BE2C (cell line): ENCODE data around the gene CFAP77.

Source experiments
- DNase-seq: peaks from one replicate; pipeline ENCODE4 v3.0.0-alpha.2; 2020
- H3K27me3 ChIP-seq: fragments of 250-450 bp; sonication (Bioruptor Pico); 2 replicates; pipeline ENCODE4 v1.5.1; 2020; ENCODE audit warnings: mild to moderate bottlenecking
- H3K36me3 ChIP-seq: fragments of 250-450 bp; sonication (Bioruptor Pico); 2 replicates; pipeline ENCODE4 v1.5.1; 2020; ENCODE audit warnings: mild to moderate bottlenecking
- H3K4me1 ChIP-seq: fragments of 250-450 bp; sonication (Bioruptor Pico); 2 replicates; pipeline ENCODE4 v1.5.1; 2020
- H3K4me3 ChIP-seq: 2 replicates; pipeline ENCODE4 v1.5.1; 2011; ENCODE audit warnings: low read depth, low read length
- H3K9me3 ChIP-seq: fragments of 250-450 bp; sonication (Bioruptor Pico); 2 replicates; pipeline ENCODE4 v1.5.1; 2020
- TF ChIP-seq, protein P1 (sequence below): IDR thresholded peaks from 2 replicates; pipeline ENCODE4 v1.5.1; 2012; ENCODE audit warnings: mild to moderate bottlenecking, low read depth, low read length

Gene CFAP77

DNA sequence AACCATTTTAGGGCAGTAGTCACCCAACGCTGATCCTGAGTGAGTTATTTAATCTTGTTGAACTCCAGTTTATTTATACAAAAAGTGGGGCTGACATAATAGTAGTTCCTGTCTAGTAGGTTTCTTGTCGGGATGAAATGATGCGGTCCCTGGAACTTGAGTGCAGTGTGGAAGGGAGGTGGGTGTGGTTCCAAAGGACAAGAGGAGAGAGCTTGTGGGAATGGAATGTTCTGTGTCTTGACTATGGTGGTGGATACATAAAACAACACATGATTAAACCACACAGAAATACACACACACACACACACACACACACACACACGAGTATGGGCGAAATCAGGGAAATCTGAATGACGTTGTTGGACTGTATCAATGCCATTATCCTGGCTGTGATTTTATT, 106.3 kb downstream of the CFAP77 start:
- Histone ChIP-seq H3K9me3 (no peaks in the 10 kb centered on the region), H3K4me1 (no peaks in the 10 kb centered on the region), H3K36me3 (no peaks in the 10 kb centered on the region), H3K27me3 (no peaks in the 10 kb centered on the region), H3K4me3 (no peak overlapping the region)
- DNase-seq = no peak
- TF ChIP-seq, protein P1, sequence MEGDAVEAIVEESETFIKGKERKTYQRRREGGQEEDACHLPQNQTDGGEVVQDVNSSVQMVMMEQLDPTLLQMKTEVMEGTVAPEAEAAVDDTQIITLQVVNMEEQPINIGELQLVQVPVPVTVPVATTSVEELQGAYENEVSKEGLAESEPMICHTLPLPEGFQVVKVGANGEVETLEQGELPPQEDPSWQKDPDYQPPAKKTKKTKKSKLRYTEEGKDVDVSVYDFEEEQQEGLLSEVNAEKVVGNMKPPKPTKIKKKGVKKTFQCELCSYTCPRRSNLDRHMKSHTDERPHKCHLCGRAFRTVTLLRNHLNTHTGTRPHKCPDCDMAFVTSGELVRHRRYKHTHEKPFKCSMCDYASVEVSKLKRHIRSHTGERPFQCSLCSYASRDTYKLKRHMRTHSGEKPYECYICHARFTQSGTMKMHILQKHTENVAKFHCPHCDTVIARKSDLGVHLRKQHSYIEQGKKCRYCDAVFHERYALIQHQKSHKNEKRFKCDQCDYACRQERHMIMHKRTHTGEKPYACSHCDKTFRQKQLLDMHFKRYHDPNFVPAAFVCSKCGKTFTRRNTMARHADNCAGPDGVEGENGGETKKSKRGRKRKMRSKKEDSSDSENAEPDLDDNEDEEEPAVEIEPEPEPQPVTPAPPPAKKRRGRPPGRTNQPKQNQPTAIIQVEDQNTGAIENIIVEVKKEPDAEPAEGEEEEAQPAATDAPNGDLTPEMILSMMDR = no peak

GRCh38 chr9:132516911-132517310, 106.9 kb downstream of the CFAP77 start:
- no peaks in the 10 kb centered on the region for H3K9me3 ChIP-seq
- no peaks in the 10 kb centered on the region for H3K36me3 ChIP-seq
- H3K4me1 ChIP-seq = no peaks in the 10 kb centered on the region
- TF ChIP-seq, protein P1 = no peak
- no peak for DNase-seq
- no peak overlapping the region for H3K4me3 ChIP-seq
- no peaks in the 10 kb centered on the region for H3K27me3 ChIP-seq

DNA sequence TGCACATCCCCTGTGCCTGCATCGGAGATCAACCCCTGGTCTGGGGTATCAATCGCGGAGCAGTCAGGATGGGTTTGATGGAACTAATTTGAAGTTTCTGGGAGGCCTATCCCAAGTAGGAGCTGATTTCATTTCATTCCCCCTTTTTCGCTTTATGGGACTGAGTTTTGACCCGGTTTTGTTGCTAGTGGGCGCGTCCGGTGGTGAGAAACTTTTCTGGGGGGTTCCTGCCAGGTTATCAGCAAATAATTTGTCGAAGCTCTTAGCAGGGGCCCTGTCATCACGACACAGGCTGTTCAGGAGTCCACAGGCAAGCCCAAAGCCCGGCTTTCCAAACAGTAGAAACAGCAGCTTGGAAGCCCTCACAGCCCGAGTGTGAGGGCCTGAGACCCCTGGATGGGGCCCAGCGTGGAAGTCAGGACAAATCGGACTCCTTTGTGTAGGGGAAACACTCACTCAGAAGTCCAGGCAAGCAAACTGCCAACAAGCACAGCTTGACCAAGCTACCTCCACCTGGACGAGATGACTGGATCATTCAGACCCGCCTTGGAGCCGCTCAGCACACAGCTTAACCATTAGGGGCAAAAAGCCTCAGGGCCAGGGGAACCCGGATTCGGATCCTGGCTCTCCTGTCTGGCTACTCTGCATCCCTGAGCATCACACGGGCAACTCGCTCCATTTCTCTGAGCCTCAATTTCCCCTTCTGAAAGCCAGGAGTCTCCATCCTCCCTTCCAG, 108.0 kb downstream of the CFAP77 start:
- H3K36me3 ChIP-seq = no peaks in the 10 kb centered on the region
- no peaks in the 10 kb centered on the region for H3K4me1 ChIP-seq
- no peak for DNase-seq
- H3K4me3 ChIP-seq = no peak overlapping the region
- no peaks in the 10 kb centered on the region for H3K27me3 ChIP-seq
- no peaks in the 10 kb centered on the region for H3K9me3 ChIP-seq
- TF ChIP-seq, protein P1 = no peak

DNA sequence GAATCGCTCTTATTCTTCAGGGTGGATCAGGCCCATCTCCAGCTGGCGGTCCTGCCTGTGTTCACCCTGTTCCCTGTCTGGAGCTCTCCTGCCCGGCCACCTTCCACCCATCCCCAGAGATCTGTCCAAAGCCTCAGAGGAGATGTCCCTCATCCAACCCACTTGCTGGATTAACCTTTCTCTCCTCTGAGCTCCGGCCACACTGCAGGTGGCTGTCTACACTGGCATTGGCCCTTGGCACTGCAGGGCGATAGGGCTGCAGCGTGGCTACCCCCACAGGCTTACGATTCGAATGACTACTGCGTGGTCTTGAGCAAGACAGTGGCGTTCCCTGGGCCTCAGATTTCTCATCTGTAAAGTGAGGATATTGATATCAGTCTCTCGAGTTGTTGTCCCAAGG, 108.6 kb downstream of the CFAP77 start:
- Histone ChIP-seq H3K36me3 (no peaks in the 10 kb centered on the region), H3K27me3 (no peaks in the 10 kb centered on the region), H3K4me3 (no peak overlapping the region), H3K9me3 (no peaks in the 10 kb centered on the region), H3K4me1 (no peaks in the 10 kb centered on the region)
- TF ChIP-seq, protein P1 = no peak
- no peak for DNase-seq

- Histone ChIP-seq H3K4me3 (no peak overlapping the region), H3K27me3 (no peaks in the 10 kb centered on the region)
- TF ChIP-seq, protein P1 = no peak
These were observed 109.0 kb downstream of the CFAP77 start for GRCh38 chr9:132519033-132519432.

GRCh38 chr9:132520612-132521011, 110.6 kb downstream of the CFAP77 start:
- H3K4me1 ChIP-seq = no peaks in the 10 kb centered on the region
- no peak overlapping the region for H3K4me3 ChIP-seq
- TF ChIP-seq, protein P1 = no peak
- no peaks in the 10 kb centered on the region for H3K9me3 ChIP-seq
- no peaks in the 10 kb centered on the region for H3K36me3 ChIP-seq
- no peak for DNase-seq
- no peaks in the 10 kb centered on the region for H3K27me3 ChIP-seq

More at GRCh38 chr9:132519033-132519432, 109.0 kb downstream of the CFAP77 start:
- no peak for DNase-seq
- H3K36me3 ChIP-seq = no peaks in the 10 kb centered on the region
- H3K9me3 ChIP-seq = no peaks in the 10 kb centered on the region
- no peaks in the 10 kb centered on the region for H3K4me1 ChIP-seq
